ENCODE data around the gene TMEM252. TPM values are rescaled to one million over a fixed set of nuclear protein-coding genes. Genes with fewer than 3 reads are reported as not detected.

Gene TMEM252, protein sequence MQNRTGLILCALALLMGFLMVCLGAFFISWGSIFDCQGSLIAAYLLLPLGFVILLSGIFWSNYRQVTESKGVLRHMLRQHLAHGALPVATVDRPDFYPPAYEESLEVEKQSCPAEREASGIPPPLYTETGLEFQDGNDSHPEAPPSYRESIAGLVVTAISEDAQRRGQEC
- total RNA-seq: not detected

DNA sequence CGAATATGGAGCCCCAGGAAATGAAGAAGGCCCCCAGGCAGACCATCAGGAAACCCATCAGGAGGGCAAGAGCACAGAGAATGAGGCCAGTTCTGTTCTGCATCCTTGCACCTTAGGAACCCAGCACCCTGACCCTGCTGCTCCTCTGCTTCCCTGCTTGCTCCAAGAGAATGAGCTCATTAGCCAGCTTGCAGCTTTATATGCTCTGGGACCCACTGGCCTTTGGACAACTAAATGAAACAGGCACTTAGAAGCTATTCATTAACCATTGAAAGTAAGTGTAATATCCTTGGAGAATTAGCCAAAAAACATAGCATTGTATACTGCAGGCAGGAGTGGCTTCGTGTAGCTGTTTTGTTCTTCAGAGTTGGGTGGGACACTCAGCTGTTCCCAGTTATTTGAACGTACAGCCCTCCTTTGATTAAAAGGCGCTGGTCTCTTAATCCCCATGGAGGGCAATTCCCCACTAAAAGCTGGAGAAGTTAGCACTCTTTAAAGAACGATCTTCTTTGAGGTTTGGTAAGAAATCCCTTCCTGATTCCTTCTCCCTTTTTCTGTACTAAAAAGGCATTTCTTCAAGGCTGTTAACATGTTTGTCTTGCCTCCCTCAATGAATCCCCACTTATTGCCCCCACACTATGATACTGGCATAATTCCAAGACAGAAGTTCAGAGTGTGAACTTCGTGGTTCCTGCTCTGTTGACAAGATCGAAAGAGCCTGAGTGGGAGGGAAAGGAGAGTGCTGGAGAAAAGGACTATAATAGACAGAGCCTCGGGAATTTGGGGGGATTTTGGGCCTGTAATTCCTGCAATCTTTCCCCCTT, at the start of gene TMEM252:
Gene TMEM252 (minus strand): TSS at position 172 of the 824 bp plus-strand sequence. CDS start 69 bp downstream, at position 103.
- Mint-ChIP-seq H3K36me3 (no peaks in the 10 kb centered on the region), H3K4me1 (ENCODE audit: low read depth) (no peaks in the 10 kb centered on the region), H3K9me3 (no peaks in the 10 kb centered on the region), H3K4me3 (no peak within 1 kb of the TSS), H3K27me3 (peaks cover 18% of the 10 kb centered on the region), H3K27ac (no peak within 1 kb of the TSS)
- CTCF ChIA-PET: no interaction called here
- intact Hi-C loops (cut with micrococcal nuclease): no loop called here
- DNase-seq: no peak
- POLR2A ChIA-PET: no interaction called here

DNA sequence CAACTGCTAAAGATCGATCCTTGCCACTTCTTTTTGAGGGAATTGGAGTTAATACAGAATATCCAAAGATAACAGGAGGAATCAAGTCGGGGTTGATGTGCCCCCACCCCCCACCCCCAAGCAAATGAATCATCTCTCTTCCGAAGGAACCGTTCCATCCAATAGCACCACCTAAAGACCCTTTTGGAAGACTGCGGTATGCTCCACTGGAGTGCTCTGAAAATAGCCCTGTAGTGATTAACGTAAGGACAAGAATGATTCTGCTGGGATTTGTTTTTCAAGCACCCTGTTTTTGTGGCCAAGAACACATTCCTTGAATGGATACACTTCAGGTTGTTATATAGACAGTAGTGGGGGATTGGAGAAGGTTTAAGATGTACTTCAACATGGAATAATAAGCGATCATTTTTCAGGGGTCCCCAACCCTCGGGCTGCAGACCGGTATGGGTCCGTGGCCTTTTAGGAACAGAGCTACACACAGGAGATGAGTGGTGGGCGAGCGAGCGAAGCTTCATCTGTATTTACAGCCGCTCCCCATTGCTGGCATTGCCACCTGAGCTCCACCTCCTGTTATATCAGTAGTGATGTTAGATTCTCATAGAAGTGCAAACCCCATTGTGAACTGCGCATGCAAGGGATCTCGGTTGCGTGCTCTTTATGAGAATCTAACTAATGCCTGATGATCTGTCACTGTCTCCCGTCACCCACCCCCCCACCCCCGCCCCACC, 44.5 kb upstream of the TMEM252 start:
- Mint-ChIP-seq H3K27ac (no peak overlapping the region), H3K4me3 (no peak overlapping the region), H3K9me3 (peaks cover 6% of the 10 kb centered on the region), H3K36me3 (no peaks in the 10 kb centered on the region), H3K4me1 (ENCODE audit: low read depth) (no peaks in the 10 kb centered on the region), H3K27me3 (peaks cover 6% of the 10 kb centered on the region)
- ChIA-PET POLR2A (no interaction called here), CTCF (interaction anchor here (0.7 to 1.2 kb wide), 7 partner anchors 101 to 443 kb away, joined by 3 to 7 read pairs (median 4); no protein-coding TSS in a partner anchor)
- no peak for DNase-seq
- intact Hi-C loops (cut with micrococcal nuclease): no loop called here

DNA sequence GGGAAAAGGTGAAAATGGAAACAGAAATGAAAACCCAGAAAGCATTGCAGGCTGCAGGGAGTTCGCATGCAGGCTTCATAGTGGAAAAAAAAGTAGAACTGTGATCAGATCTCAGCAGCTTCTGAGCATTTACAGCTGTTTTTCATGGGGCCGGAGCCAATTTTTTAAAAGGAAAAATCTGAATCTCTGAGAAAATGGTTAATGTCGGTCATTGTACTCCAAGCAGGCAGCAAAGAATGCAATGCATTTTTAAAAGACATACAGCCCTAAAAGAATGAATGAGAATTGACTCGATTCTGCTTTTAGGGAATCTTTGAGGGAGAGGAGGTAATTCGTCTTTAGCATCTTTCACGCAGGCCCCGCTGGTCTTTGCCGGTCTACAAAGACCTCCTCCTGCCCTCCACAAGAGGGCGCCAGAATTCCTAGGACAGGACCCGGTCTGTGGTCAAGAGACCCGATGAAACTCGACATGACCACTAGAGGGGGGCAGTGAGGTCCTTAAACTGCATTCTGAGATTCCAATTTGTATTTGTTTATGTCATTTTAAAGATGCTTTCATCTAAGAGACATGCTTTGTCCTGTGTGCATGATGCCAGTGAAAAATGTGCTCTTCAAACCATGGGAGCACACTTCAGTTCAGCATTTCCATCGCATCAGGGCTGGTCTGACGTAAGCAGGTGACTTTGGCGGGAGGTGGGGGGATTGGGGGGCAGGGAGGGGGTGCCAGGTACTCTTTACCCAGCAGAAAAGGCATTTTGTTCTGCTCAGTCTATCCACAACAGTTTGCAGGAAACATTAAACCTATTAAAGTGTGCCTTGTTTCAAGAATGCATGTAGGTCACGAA, 43.7 kb upstream of the TMEM252 start:
- H3K27me3 Mint-ChIP-seq: peaks cover 6% of the 10 kb centered on the region
- peaks cover 6% of the 10 kb centered on the region for H3K9me3 Mint-ChIP-seq
- H3K4me1 Mint-ChIP-seq (ENCODE audit: low read depth): no peaks in the 10 kb centered on the region
- intact Hi-C loops (cut with micrococcal nuclease): loop anchor here (1.0 to 5.0 kb wide), 5 partner anchors 101 to 608 kb away; no protein-coding TSS in a partner anchor
- no peak overlapping the region for H3K27ac Mint-ChIP-seq
- no peak overlapping the region for H3K4me3 Mint-ChIP-seq
- POLR2A ChIA-PET: no interaction called here
- CTCF ChIA-PET: interaction anchor here (0.6 to 5.8 kb wide), 23 partner anchors 9 to 451 kb away, joined by 3 to 45 read pairs (median 3); partner anchors contain the start of gene FXN
- no peaks in the 10 kb centered on the region for H3K36me3 Mint-ChIP-seq
- peak; percentile 87 for DNase-seq

DNA sequence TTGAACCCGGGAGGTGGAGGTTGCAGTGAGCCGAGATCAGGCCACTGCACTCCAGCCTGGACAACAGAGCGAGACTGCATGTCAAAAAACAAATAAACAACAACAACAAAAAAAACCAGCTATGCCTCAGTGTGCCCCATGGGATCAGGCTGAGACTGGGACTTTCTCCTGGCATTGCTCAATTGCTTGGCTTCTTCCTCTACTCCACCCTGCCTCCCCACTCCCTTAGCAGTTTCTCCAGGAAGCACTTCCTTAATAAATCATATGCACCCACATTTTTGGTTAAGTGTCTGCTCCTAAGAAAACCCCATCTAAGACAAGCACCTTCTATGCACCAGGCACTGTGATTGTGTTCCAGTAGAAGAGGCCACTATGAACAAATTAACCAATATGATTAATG, 41.0 kb upstream of the TMEM252 start:
- Mint-ChIP-seq H3K9me3 (no peaks in the 10 kb centered on the region), H3K27ac (no peak overlapping the region), H3K4me1 (ENCODE audit: low read depth) (no peaks in the 10 kb centered on the region), H3K4me3 (no peak overlapping the region), H3K36me3 (no peaks in the 10 kb centered on the region), H3K27me3 (peaks cover 3% of the 10 kb centered on the region)
- no peak for DNase-seq
- ChIA-PET POLR2A (no interaction called here), CTCF (interaction anchor here (0.9 to 5.8 kb wide), 5 partner anchors 14 to 418 kb away, joined by 3 to 45 read pairs (median 6); no protein-coding TSS in a partner anchor)
- intact Hi-C loops (cut with micrococcal nuclease): loop anchor here (5.0 kb wide), 1 partner anchor 611 kb away; no protein-coding TSS in a partner anchor

DNA sequence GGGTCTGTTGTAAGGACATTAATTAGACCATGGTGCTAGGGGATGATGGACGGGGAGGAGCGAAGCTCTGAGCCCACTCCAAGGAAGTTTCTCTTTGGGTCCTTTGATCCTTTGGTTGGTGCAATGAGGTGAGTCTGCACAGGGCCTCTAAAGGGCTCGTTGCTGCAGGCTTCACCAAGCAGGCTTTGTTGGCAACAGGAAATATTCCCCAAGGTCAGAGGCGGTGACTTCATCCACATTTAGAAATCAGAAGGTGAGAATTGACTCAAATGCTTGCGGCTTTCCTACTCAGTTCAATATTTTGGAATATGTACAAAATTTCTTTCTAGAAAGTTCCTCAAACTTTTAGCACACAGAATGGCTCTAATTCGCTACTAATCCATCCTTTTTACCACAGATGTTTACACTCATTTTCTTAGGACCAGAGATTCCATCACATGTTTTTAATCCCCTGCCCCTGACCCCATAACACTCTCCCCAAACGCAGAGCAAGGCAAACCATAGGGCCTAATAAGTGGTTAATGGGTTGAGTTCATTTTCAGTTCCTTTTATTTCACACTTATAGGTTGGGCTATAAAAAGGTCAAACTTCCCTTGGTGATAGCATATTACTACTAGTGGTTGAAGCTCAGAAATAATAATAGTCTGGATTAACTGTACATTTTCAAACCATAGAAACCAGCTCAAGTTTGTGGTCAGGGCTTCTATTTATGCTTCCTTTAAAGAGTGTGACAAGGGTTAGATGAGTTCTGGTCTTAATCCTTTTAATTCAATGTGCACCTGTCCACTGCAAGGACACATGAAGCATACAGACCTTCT, 37.3 kb upstream of the TMEM252 start:
- no peaks in the 10 kb centered on the region for H3K9me3 Mint-ChIP-seq
- H3K36me3 Mint-ChIP-seq: no peaks in the 10 kb centered on the region
- CTCF ChIA-PET: interaction anchor here (0.6 kb wide), 1 partner anchor 178 kb away, joined by 3 read pairs; no protein-coding TSS in a partner anchor
- no peak overlapping the region for H3K4me3 Mint-ChIP-seq
- no peaks in the 10 kb centered on the region for H3K4me1 Mint-ChIP-seq (ENCODE audit: low read depth)
- POLR2A ChIA-PET: no interaction called here
- no peak for DNase-seq
- intact Hi-C loops (cut with micrococcal nuclease): no loop called here
- H3K27ac Mint-ChIP-seq: no peak overlapping the region
- H3K27me3 Mint-ChIP-seq: peaks cover 1% of the 10 kb centered on the region

DNA sequence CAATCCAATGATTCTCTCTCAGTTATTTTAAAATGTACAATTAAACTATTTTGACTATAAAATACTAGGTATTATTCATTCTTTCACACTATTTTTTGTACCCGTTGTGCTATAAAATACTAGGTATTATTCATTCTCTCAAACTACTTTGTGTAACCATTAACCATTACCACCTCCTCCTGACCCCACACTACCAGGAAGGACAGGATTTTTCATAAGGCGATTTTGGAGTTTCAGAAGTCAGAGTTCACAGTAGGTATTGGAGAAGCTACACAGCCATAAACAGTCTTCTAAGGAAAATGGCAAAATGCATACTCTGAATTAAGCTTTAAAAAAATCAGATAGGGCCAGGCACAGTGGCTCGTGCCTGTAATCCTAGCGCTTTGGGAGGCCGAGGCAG, 35.1 kb upstream of the TMEM252 start:
- H3K27me3 Mint-ChIP-seq: peaks cover 7% of the 10 kb centered on the region
- H3K36me3 Mint-ChIP-seq: no peaks in the 10 kb centered on the region
- peaks cover 8% of the 10 kb centered on the region for H3K9me3 Mint-ChIP-seq
- H3K27ac Mint-ChIP-seq: no peak overlapping the region
- no peak for DNase-seq
- H3K4me3 Mint-ChIP-seq: no peak overlapping the region
- intact Hi-C loops (cut with micrococcal nuclease): no loop called here
- ChIA-PET CTCF (interaction anchor here (0.6 to 1.7 kb wide), 3 partner anchors 8 to 16 kb away, joined by 3 to 5 read pairs (median 4); no protein-coding TSS in a partner anchor), POLR2A (no interaction called here)
- no peaks in the 10 kb centered on the region for H3K4me1 Mint-ChIP-seq (ENCODE audit: low read depth)

DNA sequence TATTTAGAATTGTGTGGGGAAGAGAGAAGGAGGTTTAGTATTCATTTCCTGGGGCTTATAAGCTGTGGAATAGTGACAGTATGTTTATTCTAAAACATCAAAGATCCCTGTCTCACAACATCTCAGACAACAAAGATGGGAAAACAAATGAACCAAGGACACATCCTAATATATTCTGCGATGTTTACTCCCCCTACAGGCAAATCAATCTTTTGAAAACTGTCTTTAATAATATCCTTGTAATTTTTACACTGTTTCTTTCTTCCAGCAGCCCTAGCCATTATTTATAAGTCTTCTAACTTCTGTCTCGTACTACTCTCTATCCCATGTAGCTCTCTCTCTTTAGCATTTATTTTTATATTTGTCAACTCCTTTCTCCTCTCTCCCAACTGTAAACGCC, 33.5 kb upstream of the TMEM252 start:
- POLR2A ChIA-PET: no interaction called here
- Mint-ChIP-seq H3K4me3 (no peak overlapping the region), H3K27ac (no peak overlapping the region), H3K36me3 (no peaks in the 10 kb centered on the region), H3K4me1 (ENCODE audit: low read depth) (no peaks in the 10 kb centered on the region), H3K9me3 (peaks cover 8% of the 10 kb centered on the region), H3K27me3 (peaks cover 14% of the 10 kb centered on the region)
- intact Hi-C loops (cut with micrococcal nuclease): no loop called here
- CTCF ChIA-PET: interaction anchor here (1.7 to 2.1 kb wide), 2 partner anchors 14 to 480 kb away, joined by 3 to 6 read pairs; no protein-coding TSS in a partner anchor
- DNase-seq: no peak

DNA sequence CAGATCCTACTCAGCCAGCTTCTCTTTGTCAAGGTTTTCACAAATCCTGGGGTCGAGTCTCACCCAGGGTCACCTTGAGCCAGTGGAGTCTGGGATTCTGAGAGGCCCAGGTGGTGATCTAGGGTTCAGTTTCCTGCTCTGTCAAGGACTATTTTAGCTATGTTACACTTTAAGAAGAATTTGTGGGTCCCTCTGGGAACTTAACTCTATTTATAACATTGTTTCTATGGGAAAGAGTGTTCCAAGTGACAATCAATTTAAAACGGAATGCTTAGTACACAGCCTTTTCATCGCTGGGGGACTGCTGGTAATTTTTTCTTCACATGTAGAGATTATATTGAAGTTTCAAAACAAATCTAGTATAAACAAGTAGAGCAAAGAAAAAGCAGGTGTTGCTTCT, 26.9 kb upstream of the TMEM252 start:
- Mint-ChIP-seq H3K27me3 (peaks cover 32% of the 10 kb centered on the region), H3K4me1 (ENCODE audit: low read depth) (no peaks in the 10 kb centered on the region), H3K36me3 (no peaks in the 10 kb centered on the region), H3K27ac (no peak overlapping the region), H3K4me3 (no peak overlapping the region), H3K9me3 (peaks cover 8% of the 10 kb centered on the region)
- intact Hi-C loops (cut with micrococcal nuclease): no loop called here
- POLR2A ChIA-PET: interaction anchor here (0.7 kb wide), 1 partner anchor 463 kb away, joined by 3 read pairs; no protein-coding TSS in a partner anchor
- CTCF ChIA-PET: interaction anchor here (0.6 to 2.9 kb wide), 12 partner anchors 8 to 432 kb away, joined by 3 to 21 read pairs (median 4); no protein-coding TSS in a partner anchor
- no peak for DNase-seq

DNA sequence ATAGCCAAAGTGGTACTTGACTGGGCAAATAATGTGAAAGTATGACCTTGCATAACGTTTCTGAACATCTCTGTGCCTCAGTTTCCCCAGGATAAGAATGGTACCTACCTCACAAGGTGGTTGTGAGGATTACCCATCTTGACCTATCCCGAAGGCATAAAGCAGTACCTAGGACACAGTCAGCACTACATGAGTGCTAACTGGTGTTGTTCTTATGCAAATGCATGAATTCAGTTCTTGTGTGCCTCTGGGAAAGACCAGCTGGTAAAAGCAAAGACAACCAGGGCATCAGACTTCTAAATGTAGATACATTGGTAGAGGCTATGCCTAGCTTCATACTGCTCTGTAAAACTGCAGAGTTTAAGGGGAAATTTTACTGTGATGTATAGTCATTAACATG, 21.8 kb upstream of the TMEM252 start:
- POLR2A ChIA-PET: no interaction called here
- DNase-seq: no peak
- Mint-ChIP-seq H3K27ac (no peak overlapping the region), H3K36me3 (no peaks in the 10 kb centered on the region), H3K4me1 (ENCODE audit: low read depth) (peaks cover 5% of the 10 kb centered on the region), H3K4me3 (no peak overlapping the region), H3K27me3 (peaks cover 31% of the 10 kb centered on the region), H3K9me3 (no peaks in the 10 kb centered on the region)
- CTCF ChIA-PET: no interaction called here
- intact Hi-C loops (cut with micrococcal nuclease): no loop called here

DNA sequence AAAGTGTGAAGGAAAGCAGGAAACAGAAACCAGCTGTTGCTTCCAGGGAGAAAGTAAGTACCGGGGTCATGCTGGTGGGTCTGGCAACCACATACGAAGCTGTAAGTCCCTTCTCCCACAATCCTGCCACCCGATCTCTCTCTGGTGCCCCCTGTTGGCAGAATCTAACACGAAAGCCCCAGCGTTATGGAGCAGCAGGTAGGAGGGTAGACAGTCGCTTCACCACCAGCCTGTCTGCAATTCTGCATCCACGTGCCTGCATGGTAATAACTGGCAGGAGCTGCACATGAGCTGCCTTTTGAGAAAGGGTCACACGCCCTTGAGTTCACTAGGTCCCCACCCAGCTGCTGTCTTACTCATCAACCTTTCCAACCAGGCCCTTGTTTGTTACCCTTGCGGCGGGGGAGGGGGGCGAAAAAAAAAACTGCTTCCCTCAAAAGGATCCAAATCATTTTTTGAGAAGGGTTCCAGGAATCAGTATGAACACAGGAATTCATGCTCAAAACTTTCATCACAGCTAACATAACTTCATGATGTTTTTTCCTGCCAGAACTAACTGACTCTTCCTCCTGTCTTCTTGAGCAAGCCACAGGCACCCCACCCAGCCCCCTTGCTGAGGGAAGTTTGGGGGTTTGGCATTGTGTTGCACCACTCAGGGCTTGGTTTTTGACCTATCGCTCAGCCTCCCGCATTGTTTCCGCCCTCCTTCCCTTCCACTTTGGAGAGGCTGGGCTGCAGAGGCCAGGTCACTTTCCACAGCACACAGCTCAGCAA, 19.6 kb upstream of the TMEM252 start:
- CTCF ChIA-PET: interaction anchor here (0.5 to 2.4 kb wide), 15 partner anchors 8 to 1397 kb away, joined by 3 to 21 read pairs (median 4); no protein-coding TSS in a partner anchor
- H3K4me3 Mint-ChIP-seq: no peak overlapping the region
- peaks cover 5% of the 10 kb centered on the region for H3K4me1 Mint-ChIP-seq (ENCODE audit: low read depth)
- POLR2A ChIA-PET: no interaction called here
- no peak overlapping the region for H3K27ac Mint-ChIP-seq
- DNase-seq: peak; percentile 69
- peaks cover 27% of the 10 kb centered on the region for H3K27me3 Mint-ChIP-seq
- intact Hi-C loops (cut with micrococcal nuclease): no loop called here
- H3K9me3 Mint-ChIP-seq: no peaks in the 10 kb centered on the region
- no peaks in the 10 kb centered on the region for H3K36me3 Mint-ChIP-seq
